SK-N-SH treated with all-trans-retinoic acid at 6 μM for 48 hours (cell line): Measurements from ENCODE around the gene SPRR1A.

ENCODE experiments used
- BACH2 ChIP-seq: fragments of 250-450 bp; sonication (Bioruptor Pico); IDR thresholded peaks from 2 replicates; pipeline ENCODE4 v1.9.0; 2021; ENCODE audit warnings: mild to moderate bottlenecking, borderline replicate concordance
- ISL1 ChIP-seq: fragments of 250-450 bp; sonication (Bioruptor Pico); IDR thresholded peaks from 2 replicates; pipeline ENCODE4 v2.1.2; 2022; ENCODE audit warnings: mild to moderate bottlenecking, moderate library complexity
- OSR1 ChIP-seq: fragments of 250-450 bp; sonication (Bioruptor Pico); IDR thresholded peaks from 2 replicates; pipeline ENCODE4 v1.8.0; 2022; ENCODE audit warnings: moderate library complexity, mild to moderate bottlenecking, inconsistent platforms
- RARB ChIP-seq: fragments of 250-450 bp; sonication (Bioruptor Pico); IDR thresholded peaks from 2 replicates; pipeline ENCODE4 v1.8.0; 2021; ENCODE audit warnings: mild to moderate bottlenecking, moderate library complexity
- ZC3H10 ChIP-seq: fragments of 250-450 bp; sonication (Bioruptor Pico); IDR thresholded peaks from 2 replicates; pipeline ENCODE4 v1.5.1; 2021; ENCODE audit warnings: mild to moderate bottlenecking, moderate library complexity
- ZFP30 ChIP-seq: fragments of 450-650 bp; formaldehyde crosslinking; IDR thresholded peaks from 2 replicates; pipeline ENCODE4 v1.5.0; 2022; ENCODE audit warnings: mild to moderate bottlenecking, moderate library complexity
- ZNF565 ChIP-seq: fragments of 450-650 bp; formaldehyde crosslinking; conservative IDR thresholded peaks from 2 replicates; pipeline ENCODE4 v1.5.0; 2020; ENCODE audit warnings: low read depth, mild to moderate bottlenecking, moderate library complexity
- ZNF70 ChIP-seq: fragments of 450-650 bp; formaldehyde crosslinking; IDR thresholded peaks from 2 replicates; pipeline ENCODE4 v1.5.0; 2020; ENCODE audit warnings: mild to moderate bottlenecking, moderate library complexity
- TF ChIP-seq, protein P1 (sequence below): fragments of 250-450 bp; sonication (Bioruptor Pico); IDR thresholded peaks from 2 replicates; pipeline ENCODE4 v1.8.0; 2020; ENCODE audit warnings: mild to moderate bottlenecking, moderate library complexity, borderline replicate concordance

GRCh38 chr1:152972196-152972886, 11.5 kb upstream of the SPRR1A start:
- TF ChIP-seq ISL1 (CRISPR knock-in tag) (no peak), ZNF565 (CRISPR knock-in tag) (no peak), ZC3H10 (no peak), ZFP30 (CRISPR knock-in tag) (no peak), BACH2 (CRISPR knock-in tag) (no peak), OSR1 (CRISPR knock-in tag) (no peak), RARB (CRISPR knock-in tag) (no peak), ZNF70 (CRISPR knock-in tag) (no peak)
- TF ChIP-seq, protein P1, sequence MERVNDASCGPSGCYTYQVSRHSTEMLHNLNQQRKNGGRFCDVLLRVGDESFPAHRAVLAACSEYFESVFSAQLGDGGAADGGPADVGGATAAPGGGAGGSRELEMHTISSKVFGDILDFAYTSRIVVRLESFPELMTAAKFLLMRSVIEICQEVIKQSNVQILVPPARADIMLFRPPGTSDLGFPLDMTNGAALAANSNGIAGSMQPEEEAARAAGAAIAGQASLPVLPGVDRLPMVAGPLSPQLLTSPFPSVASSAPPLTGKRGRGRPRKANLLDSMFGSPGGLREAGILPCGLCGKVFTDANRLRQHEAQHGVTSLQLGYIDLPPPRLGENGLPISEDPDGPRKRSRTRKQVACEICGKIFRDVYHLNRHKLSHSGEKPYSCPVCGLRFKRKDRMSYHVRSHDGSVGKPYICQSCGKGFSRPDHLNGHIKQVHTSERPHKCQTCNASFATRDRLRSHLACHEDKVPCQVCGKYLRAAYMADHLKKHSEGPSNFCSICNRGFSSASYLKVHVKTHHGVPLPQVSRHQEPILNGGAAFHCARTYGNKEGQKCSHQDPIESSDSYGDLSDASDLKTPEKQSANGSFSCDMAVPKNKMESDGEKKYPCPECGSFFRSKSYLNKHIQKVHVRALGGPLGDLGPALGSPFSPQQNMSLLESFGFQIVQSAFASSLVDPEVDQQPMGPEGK (CRISPR knock-in tag) = no peak
